NCI-H1105 (cell line): ENCODE measurements around the gene GABRE.
"Not testable (repeated sequence)": the region's sequence is repeated elsewhere in the genome, so short reads cannot be mapped to it uniquely, and the experiment has no call there.

Experiments
- DNase-seq: peaks from one replicate; lab custom pipeline; 2025; lab: John Stamatoyannopoulos, UW

GABRE gene

GRCh38 chrX:151966236-151966635, 8.2 kb downstream of the GABRE start:
- DNase-seq, result no peak

- DNase-seq, result no peak
Measured at GRCh38 chrX:151962034-151962433, 12.4 kb downstream of the GABRE start.

- no peak for DNase-seq
Measured at GRCh38 chrX:151958101-151958500, 16.4 kb downstream of the GABRE start.

- DNase-seq, result no peak
Measured at GRCh38 chrX:151954730-151955129, 19.7 kb downstream of the GABRE start.

- DNase-seq, result no peak
Measured at GRCh38 chrX:151938172-151938571, 36.3 kb downstream of the GABRE start.

- no peak for DNase-seq
Measured at GRCh38 chrX:151935358-151935757, 39.1 kb downstream of the GABRE start.

- DNase-seq, result no peak
Measured at GRCh38 chrX:151929126-151929525, 45.4 kb downstream of the GABRE start.

- DNase-seq, result no peak
Measured at GRCh38 chrX:151923648-151924047, 50.8 kb downstream of the GABRE start.

GRCh38 chrX:151922692-151923091, 51.8 kb downstream of the GABRE start:
- no peak for DNase-seq

GRCh38 chrX:151921866-151922265, 52.6 kb downstream of the GABRE start:
- DNase-seq, result no peak

- DNase-seq, result no peak
Measured at GRCh38 chrX:151921292-151921691, 53.2 kb downstream of the GABRE start.

- DNase-seq, result no peak
Measured at GRCh38 chrX:151920530-151920929, 53.9 kb downstream of the GABRE start.

- no peak for DNase-seq
Measured at GRCh38 chrX:151920101-151920500, 54.4 kb downstream of the GABRE start.

GRCh38 chrX:151919610-151920009, 54.9 kb downstream of the GABRE start:
- no peak for DNase-seq

GRCh38 chrX:151918736-151919135, 55.7 kb downstream of the GABRE start:
- DNase-seq, result not testable (repeated sequence)

GRCh38 chrX:151912780-151913179, 61.7 kb downstream of the GABRE start, which contains the start of gene MAGEA4:
Gene MAGEA4 (plus strand): TSS chrX:151912889. CDS start chrX:151923665, 10,776 bp downstream.
- no peak for DNase-seq

- no peak for DNase-seq
Measured at GRCh38 chrX:151912221-151912620, 62.3 kb downstream of the GABRE start.

GRCh38 chrX:151904989-151905388, 69.5 kb downstream of the GABRE start:
- DNase-seq, result no peak
